ENCODE results near the gene RAB1B.
A peak's percentile ranks its signal among the peaks of the same experiment; 100 is the strongest.
"Not testable (repeated sequence)": the region's sequence is repeated elsewhere in the genome, so short reads cannot be mapped to it uniquely, and the experiment has no call there.

The RAB1B gene

GRCh38 chr11:66267379-66268243 is 828 bp upstream of the RAB1B start:
- DNase-seq = peak; percentile 40 to 92 (median 84)

- peak in 2 of 14 donors; percentile 68 to 70 for DNase-seq
These were observed 790 bp downstream of the RAB1B start for GRCh38 chr11:66268952-66269905.

- DNase-seq = no peak
These were observed 3.4 kb downstream of the RAB1B start for GRCh38 chr11:66271816-66272215.

- DNase-seq = no peak
These were observed 4.2 kb downstream of the RAB1B start for GRCh38 chr11:66272596-66272995.

- no peak for DNase-seq
These were observed 5.8 kb downstream of the RAB1B start for GRCh38 chr11:66274219-66274618.

- DNase-seq = no peak
These were observed 7.0 kb downstream of the RAB1B start for GRCh38 chr11:66275396-66275795.

- no peak for DNase-seq
These were observed 7.7 kb downstream of the RAB1B start for GRCh38 chr11:66275984-66276612.

- not testable (repeated sequence) for DNase-seq
These were observed 8.2 kb downstream of the RAB1B start for GRCh38 chr11:66276619-66277018.

- DNase-seq = not testable (repeated sequence)
These were observed 8.6 kb downstream of the RAB1B start for GRCh38 chr11:66277064-66277463.

GRCh38 chr11:66277471-66278362 is 9.3 kb downstream of the RAB1B start, which contains the start of gene CNIH2:
Gene CNIH2, plus strand, starts transcription at chr11:66278175. Its CDS starts 282 bp downstream, at chr11:66278457.
- DNase-seq = peak in 1 of 14 donors; percentile 42

GRCh38 chr11:66278363-66279091 is 10.1 kb downstream of the RAB1B start:
- DNase-seq = no peak

- DNase-seq = no peak
These were observed 10.8 kb downstream of the RAB1B start for GRCh38 chr11:66279092-66279734.

GRCh38 chr11:66280428-66280827 is 12.0 kb downstream of the RAB1B start:
- DNase-seq = peak in 1 of 14 donors; percentile 13

GRCh38 chr11:66281001-66281400 is 12.6 kb downstream of the RAB1B start:
- no peak for DNase-seq

GRCh38 chr11:66281776-66282467 is 13.5 kb downstream of the RAB1B start:
- no peak for DNase-seq

- DNase-seq = peak; percentile 67 to 97 (median 92)
These were observed 14.3 kb downstream of the RAB1B start for GRCh38 chr11:66282468-66283455.

GRCh38 chr11:66283461-66284105 is 15.1 kb downstream of the RAB1B start:
- no peak for DNase-seq
